ENCODE data around the gene BANF2. TPM values are rescaled to one million over a fixed set of nuclear protein-coding genes. Genes with fewer than 3 reads are reported as not detected.

BANF2 gene
- total and polyA plus RNA-seq, 2 experiments from 2014 or later, result not detected

- peak overlapping the region; percentile 86 for H3K4me3 Mint-ChIP-seq
- Histone ChIP-seq H3K79me2 (replicated peaks; ENCODE audit: insufficient read depth) (peaks cover 57% of the 10 kb centered on the region), H4K20me1 (replicated peaks; ENCODE audit: insufficient read depth) (peaks cover 49% of the 10 kb centered on the region), H3K27me3 (ENCODE audit: insufficient read depth) (no peaks in the 10 kb centered on the region), H2AFZ (no peak overlapping the region), H3K4me3 (peak overlapping the region; percentile 83), H3K9me2 (ENCODE audit: insufficient read depth) (no peaks in the 10 kb centered on the region), H3K27ac (ENCODE audit: low read depth) (0 out of 2 replicates have a peak overlapping the region, but pooled peaks have one; percentile 21), H3K4me2 (peak overlapping the region; percentile 98), H3K36me3 (ENCODE audit: insufficient read depth) (0 out of 2 replicates have a peak, but pooled peaks cover 5% of the 10 kb centered on the region), H3F3A (replicated peaks; ENCODE audit: low read depth) (0 out of 2 replicates have a peak, but pooled peaks cover 4% of the 10 kb centered on the region), H3K4me1 (ENCODE audit: insufficient read depth) (peaks cover 24% of the 10 kb centered on the region)
- ATAC-seq (no peak), DNase-seq (ENCODE audit: low spot score) (peak; percentile 46)
- peak overlapping the region; percentile 80 for H3K27ac Mint-ChIP-seq
- H3K36me3 Mint-ChIP-seq (ENCODE audit: low read depth), result peaks cover 36% of the 10 kb centered on the region
- H3K4me1 Mint-ChIP-seq, result peaks cover 37% of the 10 kb centered on the region
- H3K27me3 Mint-ChIP-seq (ENCODE audit: insufficient read depth, low read depth, poor library complexity), result peaks cover 6% of the 10 kb centered on the region
- H3K9me3 Mint-ChIP-seq, result no peaks in the 10 kb centered on the region
- no peak for TF ChIP-seq REST (IDR thresholded peaks at IDR 0.05; ENCODE audit: unreplicated experiment)
- TF ChIP-seq EZH2 (IDR thresholded peaks at IDR 0.05; ENCODE audit: low read depth, unreplicated experiment), result no peak
- TF ChIP-seq ZNF331 (CRISPR knock-in tag; IDR thresholded peaks at IDR 0.05; ENCODE audit: low read depth), result no peak
Measured at GRCh38 chr20:17679941-17680835, 19.6 kb upstream of the BANF2 start.

- Histone ChIP-seq H4K20me1 (replicated peaks; ENCODE audit: insufficient read depth) (peaks cover 42% of the 10 kb centered on the region), H3K79me2 (replicated peaks; ENCODE audit: insufficient read depth) (peaks cover 48% of the 10 kb centered on the region), H3F3A (replicated peaks; ENCODE audit: low read depth) (0 out of 2 replicates have a peak, but pooled peaks cover 4% of the 10 kb centered on the region), H3K36me3 (ENCODE audit: insufficient read depth) (0 out of 2 replicates have a peak, but pooled peaks cover 5% of the 10 kb centered on the region), H3K9me2 (ENCODE audit: insufficient read depth) (no peaks in the 10 kb centered on the region), H3K27ac (ENCODE audit: low read depth) (no peak overlapping the region), H3K4me3 (peak overlapping the region; percentile 83), H3K4me2 (peak overlapping the region; percentile 98), H3K27me3 (ENCODE audit: insufficient read depth) (no peaks in the 10 kb centered on the region), H2AFZ (no peak overlapping the region), H3K4me1 (ENCODE audit: insufficient read depth) (peaks cover 24% of the 10 kb centered on the region)
- Mint-ChIP-seq H3K36me3 (ENCODE audit: low read depth) (peaks cover 35% of the 10 kb centered on the region), H3K4me3 (peak overlapping the region; percentile 86), H3K27ac (peak overlapping the region; percentile 80; the same call in 1 of the 2 replicates), H3K9me3 (peaks cover under 1% of the 10 kb centered on the region; the same call in 1 of the 3 replicates), H3K27me3 (ENCODE audit: insufficient read depth, low read depth, poor library complexity) (peaks cover 6% of the 10 kb centered on the region), H3K4me1 (peaks cover 33% of the 10 kb centered on the region)
- peak; percentile 82 for DNase-seq (ENCODE audit: low spot score)
- ATAC-seq, result peak; percentile 20
- TF ChIP-seq CTCF (conservative IDR thresholded peaks at IDR 0.05; ENCODE audit: low read depth in 2 of 2), result peak in 1 of 2 experiments; percentile 66; a peak in 2 of 4 replicates
- TF ChIP-seq ETS1 (IDR thresholded peaks at IDR 0.05), result no peak
- no peak for TF ChIP-seq ZNF331 (CRISPR knock-in tag; IDR thresholded peaks at IDR 0.05; ENCODE audit: low read depth)
- TF ChIP-seq NANOG (IDR thresholded peaks at IDR 0.05; ENCODE audit: borderline replicate concordance), result no peak
- no peak for TF ChIP-seq EZH2 (IDR thresholded peaks at IDR 0.05; ENCODE audit: low read depth, unreplicated experiment)
- TF ChIP-seq EZH2phosphoT487 (IDR thresholded peaks at IDR 0.05; ENCODE audit: unreplicated experiment), result no peak
- no peak for TF ChIP-seq REST (IDR thresholded peaks at IDR 0.05; ENCODE audit: unreplicated experiment)
- TF ChIP-seq CREB1 (CRISPR knock-in tag; IDR thresholded peaks at IDR 0.05; ENCODE audit: low read depth), result peak; percentile 60; the same call in 1 of the 2 replicates
Measured at GRCh38 chr20:17680836-17681725, 18.7 kb upstream of the BANF2 start.
